Astrocyte (in vitro differentiated cells and primary cell): ENCODE data around the gene ATP6V1B1.

Experiments
- EZH2 ChIP-seq: IDR thresholded peaks from 2 replicates; pipeline ENCODE4 v1.6.1; 2012; ENCODE audit warnings: mild to moderate bottlenecking, low read length, inconsistent platforms; ENCODE audit not compliant: insufficient read depth
- TF ChIP-seq, protein P1 (sequence below): IDR thresholded peaks from 2 replicates; pipeline ENCODE4 v1.5.1; 2011; ENCODE audit warnings: low read depth, mild to moderate bottlenecking, inconsistent platforms, low read length, moderate library complexity; ENCODE audit not compliant: insufficient read depth

DNA sequence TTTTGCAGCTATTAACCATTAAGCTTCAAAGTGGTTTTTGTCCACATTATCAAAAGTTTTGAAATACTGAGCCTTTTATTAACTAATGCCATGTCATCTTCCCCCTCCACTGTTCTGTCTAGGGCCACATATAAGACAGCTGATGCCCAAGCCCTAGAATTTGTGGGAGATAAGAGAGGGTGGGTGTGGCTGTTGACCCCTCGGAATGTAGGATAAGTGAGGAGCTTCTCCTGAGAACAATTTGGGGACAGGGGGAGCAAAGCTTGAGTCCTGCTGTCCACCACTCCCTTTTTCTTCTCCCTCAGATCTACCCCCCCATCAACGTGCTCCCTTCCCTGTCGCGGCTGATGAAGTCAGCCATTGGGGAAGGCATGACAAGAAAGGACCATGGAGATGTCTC, 28.4 kb downstream of the ATP6V1B1 start:
- TF ChIP-seq, protein P1, sequence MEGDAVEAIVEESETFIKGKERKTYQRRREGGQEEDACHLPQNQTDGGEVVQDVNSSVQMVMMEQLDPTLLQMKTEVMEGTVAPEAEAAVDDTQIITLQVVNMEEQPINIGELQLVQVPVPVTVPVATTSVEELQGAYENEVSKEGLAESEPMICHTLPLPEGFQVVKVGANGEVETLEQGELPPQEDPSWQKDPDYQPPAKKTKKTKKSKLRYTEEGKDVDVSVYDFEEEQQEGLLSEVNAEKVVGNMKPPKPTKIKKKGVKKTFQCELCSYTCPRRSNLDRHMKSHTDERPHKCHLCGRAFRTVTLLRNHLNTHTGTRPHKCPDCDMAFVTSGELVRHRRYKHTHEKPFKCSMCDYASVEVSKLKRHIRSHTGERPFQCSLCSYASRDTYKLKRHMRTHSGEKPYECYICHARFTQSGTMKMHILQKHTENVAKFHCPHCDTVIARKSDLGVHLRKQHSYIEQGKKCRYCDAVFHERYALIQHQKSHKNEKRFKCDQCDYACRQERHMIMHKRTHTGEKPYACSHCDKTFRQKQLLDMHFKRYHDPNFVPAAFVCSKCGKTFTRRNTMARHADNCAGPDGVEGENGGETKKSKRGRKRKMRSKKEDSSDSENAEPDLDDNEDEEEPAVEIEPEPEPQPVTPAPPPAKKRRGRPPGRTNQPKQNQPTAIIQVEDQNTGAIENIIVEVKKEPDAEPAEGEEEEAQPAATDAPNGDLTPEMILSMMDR: no peak
- no peak for TF ChIP-seq EZH2
